Fibroblast of villous mesenchyme (primary cell): ENCODE results near the gene TBC1D25. TPM values are rescaled to one million over a fixed set of nuclear protein-coding genes. Genes with fewer than 3 reads are reported as not detected.

Source experiments
- DNase-seq: peaks from one replicate; pipeline ENCODE4 v3.0.0-alpha.2; 2010; ENCODE audit warnings: low read depth
- H3K4me3 ChIP-seq: 2 replicates; pipeline ENCODE4 v1.5.1; 2011; ENCODE audit warnings: low read depth, mild to moderate bottlenecking, low read length
- CTCF ChIP-seq: IDR thresholded peaks from 2 replicates; pipeline ENCODE4 v1.5.1; 2012; ENCODE audit warnings: low read depth, mild to moderate bottlenecking, low read length; ENCODE audit not compliant: insufficient read depth
- total RNA-seq: library from RNA; depleted of rRNA; stranded (reverse); fragments of >200 nt; gene quantifications from 2 replicates; pipeline ENCODE4 v1.2.3, GENCODE V29; 2012

Gene TBC1D25
- total RNA-seq, 1 donor, result 7.8 TPM

- DNase-seq, result no peak
- peak overlapping the region; percentile 90 for H3K4me3 ChIP-seq
- TF ChIP-seq CTCF, result no peak
These were observed 34.3 kb downstream of the TBC1D25 start for GRCh38 chrX:48573690-48574269.

- peak; percentile 30 for TF ChIP-seq CTCF
- peak within 1 kb of the TSS; percentile 90 for H3K4me3 ChIP-seq
- DNase-seq, result peak; percentile 95
These were observed 35.1 kb downstream of the TBC1D25 start, which contains the start of gene RBM3 for GRCh38 chrX:48574270-48575266. TSS of gene RBM3 (plus strand) at chrX:48574484. CDS start at chrX:48575181, 697 bp downstream.

- H3K4me3 ChIP-seq, result peak overlapping the region; percentile 90
- TF ChIP-seq CTCF, result no peak
- no peak for DNase-seq
These were observed 36.1 kb downstream of the TBC1D25 start for GRCh38 chrX:48575642-48576041.

- no peak for TF ChIP-seq CTCF
- DNase-seq, result no peak
- H3K4me3 ChIP-seq, result peak overlapping the region; percentile 90
These were observed 36.6 kb downstream of the TBC1D25 start for GRCh38 chrX:48576108-48576507.

- H3K4me3 ChIP-seq, result no peak overlapping the region
- DNase-seq, result no peak
- no peak for TF ChIP-seq CTCF
These were observed 39.2 kb downstream of the TBC1D25 start for GRCh38 chrX:48578661-48579128.

GRCh38 chrX:48579259-48579658, 39.7 kb downstream of the TBC1D25 start:
- no peak for TF ChIP-seq CTCF
- DNase-seq, result no peak
- H3K4me3 ChIP-seq, result no peak overlapping the region
